Spleen (tissue), 11 donors: ENCODE results near the gene ETNPPL. TPM values are rescaled to one million over a fixed set of nuclear protein-coding genes. Genes with fewer than 3 reads are reported as not detected.
A peak's percentile ranks its signal among the peaks of the same experiment; 100 is the strongest.

Experiments
- DNase-seq: peaks from one replicate; pipeline ENCODE4 v3.0.0-alpha.2; 2020
- H3K27ac ChIP-seq, 8 donors: fragments of 200-600 bp; sonication (generic) in 7 of 8; 1 replicate in 4 of 8; 2 replicates in 4 of 8; pipeline versions ENCODE4 v1.5.0 to v1.8.0; 2016 to 2021; ENCODE audit warnings: inconsistent platforms in 4 of 8, mild to moderate bottlenecking in 4 of 8, moderate library complexity in 1 of 8
- H3K27me3 ChIP-seq, 7 donors: fragments of 200-600 bp; sonication (generic) in 6 of 7; replicated peaks in 1 of 7; 1 replicate in 4 of 7; 2 replicates in 3 of 7; pipeline versions ENCODE4 v1.5.0 to v1.8.0; 2016 to 2021; ENCODE audit warnings: inconsistent platforms in 3 of 7, mild to moderate bottlenecking in 1 of 7
- H3K36me3 ChIP-seq, 6 donors: fragments of 200-600 bp; sonication (generic) in 5 of 6; 1 replicate in 4 of 6; 2 replicates in 2 of 6; pipeline versions ENCODE4 v1.5.0 to v1.8.0; 2016 to 2021; ENCODE audit warnings: inconsistent platforms in 2 of 6
- H3K4me1 ChIP-seq, 6 donors: fragments of 200-600 bp; sonication (generic) in 5 of 6; 1 replicate in 3 of 6; 2 replicates in 3 of 6; pipeline versions ENCODE4 v1.5.0 to v1.8.0; 2016 to 2021; ENCODE audit warnings: inconsistent platforms in 3 of 6
- H3K4me3 ChIP-seq, 8 donors: fragments of 200-600 bp; sonication (generic) in 7 of 8; 1 replicate in 4 of 8; 2 replicates in 4 of 8; pipeline versions ENCODE4 v1.5.0 to v1.8.0; 2016 to 2021; ENCODE audit warnings: inconsistent platforms in 4 of 8, mild to moderate bottlenecking in 4 of 8, moderate library complexity in 2 of 8
- H3K9me3 ChIP-seq, 8 donors: fragments of 200-600 bp; sonication (generic) in 7 of 8; 1 replicate in 4 of 8; 2 replicates in 4 of 8; pipeline versions ENCODE4 v1.5.0 to v1.8.0; 2016 to 2021; ENCODE audit warnings: inconsistent platforms in 4 of 8
- CTCF ChIP-seq, 11 experiments: fragments of 200-600 bp in 7 of 11; fragments of 450-650 bp in 4 of 11; sonication (generic) in 4 of 11; IDR thresholded peaks in 8 of 11; conservative IDR thresholded peaks in 3 of 11; 1 replicate in 7 of 11; 2 replicates in 4 of 11; pipeline versions ENCODE4 v1.4.0 to v1.8.0; 2016 to 2021; ENCODE audit warnings: antibody characterized with exemption in 11 of 11, inconsistent platforms in 4 of 11, mild to moderate bottlenecking in 1 of 11
- POLR2A ChIP-seq, 3 donors: fragments of 450-650 bp; IDR thresholded peaks; one replicate each; pipeline ENCODE4 v1.5.1; 2017; ENCODE audit warnings: antibody characterized with exemption in 3 of 3, mild to moderate bottlenecking in 1 of 3
- POLR2AphosphoS5 ChIP-seq, 3 donors: sonication (generic); formaldehyde crosslinking; IDR thresholded peaks; one replicate each; pipeline ENCODE4 v1.5.1; 2017; ENCODE audit warnings: antibody characterized with exemption in 3 of 3
- WGBS, 5 donors: extraction: QIAGEN DNeasy Blood & Tissue Kit in 3 of 5; methylation state at CpG; one replicate each; pipeline versions ENCODE4 v1.1.5 to v1.1.7; 2013 to 2018; 5-methylcytosine and 5-hydroxymethylcytosine counted together
- intact Hi-C: fragments of 100-400 bp; cut with DNase I; formaldehyde crosslinking; loops from one replicate; pipeline ENCODE4 v1.15.0; 2023; ENCODE audit warnings: low total_unique reads
- polyA plus RNA-seq, 3 donors: library from polyadenylated mRNA; stranded (reverse); fragments of 200-250 nt; gene quantifications; one replicate each; pipeline ENCODE4 v1.2.1, GENCODE V29; 2013
- total RNA-seq, 7 donors: library from RNA; depleted of rRNA in 3 of 7; stranded (reverse); fragments of >200 nt in 3 of 7; fragmentation: NEBNext Ultra II Directional in 4 of 7; extraction: Animal tissue kit (Norgen Biotek cat#: 25700) in 4 of 7; gene quantifications; one replicate each; pipeline versions ENCODE4 v1.1.0 to v1.2.1, GENCODE V29; 2016 to 2021
- donor health status: healthy with polysubstance abuse.
- donor health status: DM: no; HTN: no; CAD: no; lungs with moderate emphysema.
- donor health status: DM: no; HTN: no; CAD: no.
- donor health status: Bipolar disorder and iron deficiency.
- donor health status: healthy.
- donor health status: DM: no; HTN: no; CAD: no.
- donor health status: DM: yes; HTN: yes; CAD: no.

The ETNPPL gene
- total and polyA plus RNA-seq, 10 donors, result 0.50 to 3.1 (median 1.2) TPM; not detected in 1

- no peaks in the 10 kb centered on the region for H3K9me3 ChIP-seq
- no peaks in the 10 kb centered on the region for H3K27me3 ChIP-seq
- WGBS, 5 donors, result 57 to 95% (median 76%) methylated on average over 5 of the region's 5 CpGs
- H3K4me3 ChIP-seq, result no peak overlapping the region
- H3K27ac ChIP-seq, result no peak overlapping the region
- TF ChIP-seq POLR2A (IDR thresholded peaks at IDR 0.05) (no peak), POLR2AphosphoS5 (IDR thresholded peaks at IDR 0.05) (no peak), CTCF (IDR thresholded peaks at IDR 0.05 in 8 of 11, conservative IDR thresholded peaks at IDR 0.05 in 3 of 11) (no peak)
- no peaks in the 10 kb centered on the region for H3K36me3 ChIP-seq
- intact Hi-C loops, result no loop called here
- H3K4me1 ChIP-seq, result peaks cover 0 to 1% (median 0%) of the 10 kb centered on the region in 6 donors
- DNase-seq, result no peak
These were observed 36.5 kb upstream of the ETNPPL start for GRCh38 chr4:108799306-108799705.

- TF ChIP-seq POLR2AphosphoS5 (IDR thresholded peaks at IDR 0.05), result no peak
- H3K27me3 ChIP-seq, result no peaks in the 10 kb centered on the region
- no peak overlapping the region for H3K4me3 ChIP-seq
- H3K27ac ChIP-seq, result peak overlapping the region in 5 of 8 donors; percentile 9 to 41 (median 21)
- DNase-seq, result no peak
- H3K36me3 ChIP-seq, result no peaks in the 10 kb centered on the region
- 49 to 82% (median 52%) methylated on average over 3 of the region's 3 CpGs for WGBS, 5 donors
- intact Hi-C loops, result no loop called here
- H3K4me1 ChIP-seq, result peaks cover 0 to 5% (median 0%) of the 10 kb centered on the region in 6 donors
- no peaks in the 10 kb centered on the region for H3K9me3 ChIP-seq
These were observed 33.3 kb upstream of the ETNPPL start for GRCh38 chr4:108796173-108796572.

GRCh38 chr4:108795733-108796132 is 32.9 kb upstream of the ETNPPL start:
- H3K4me3 ChIP-seq, result no peak overlapping the region
- intact Hi-C loops, result no loop called here

GRCh38 chr4:108794136-108794535 is 31.3 kb upstream of the ETNPPL start:
- WGBS, 5 donors, result 38 to 85% (median 76%) methylated on average over 1 of the region's 1 CpG
- Histone ChIP-seq H3K36me3 (no peaks in the 10 kb centered on the region), H3K4me1 (peaks cover 0 to 5% (median 0%) of the 10 kb centered on the region in 6 donors), H3K27ac (no peak overlapping the region), H3K27me3 (no peaks in the 10 kb centered on the region), H3K4me3 (no peak overlapping the region), H3K9me3 (no peaks in the 10 kb centered on the region)
- TF ChIP-seq CTCF (IDR thresholded peaks at IDR 0.05 in 8 of 11, conservative IDR thresholded peaks at IDR 0.05 in 3 of 11), result no peak
- DNase-seq, result no peak
- intact Hi-C loops, result no loop called here

More at GRCh38 chr4:108795733-108796132, 32.9 kb upstream of the ETNPPL start:
- H3K27me3 ChIP-seq, result no peaks in the 10 kb centered on the region
- no peak for DNase-seq
- peaks cover 0 to 5% (median 0%) of the 10 kb centered on the region in 6 donors for H3K4me1 ChIP-seq
- H3K9me3 ChIP-seq, result no peaks in the 10 kb centered on the region
- peak overlapping the region in 5 of 8 donors; percentile 9 to 41 (median 21) for H3K27ac ChIP-seq
- H3K36me3 ChIP-seq, result no peaks in the 10 kb centered on the region
- TF ChIP-seq POLR2AphosphoS5 (IDR thresholded peaks at IDR 0.05) (no peak), POLR2A (IDR thresholded peaks at IDR 0.05) (no peak), CTCF (IDR thresholded peaks at IDR 0.05 in 8 of 11, conservative IDR thresholded peaks at IDR 0.05 in 3 of 11) (no peak)

- DNase-seq, result no peak
- intact Hi-C loops, result no loop called here
These were observed 30.6 kb upstream of the ETNPPL start for GRCh38 chr4:108793415-108793814.

More at GRCh38 chr4:108793415-108793814, 30.6 kb upstream of the ETNPPL start:
- WGBS, 5 donors, result 75 to 93% (median 85%) methylated on average over 1 of the region's 1 CpG
- TF ChIP-seq CTCF (IDR thresholded peaks at IDR 0.05 in 8 of 11, conservative IDR thresholded peaks at IDR 0.05 in 3 of 11), result no peak
- TF ChIP-seq POLR2A (IDR thresholded peaks at IDR 0.05), result no peak
- no peak for TF ChIP-seq POLR2AphosphoS5 (IDR thresholded peaks at IDR 0.05)
- no peaks in the 10 kb centered on the region for H3K27me3 ChIP-seq
- H3K9me3 ChIP-seq, result no peaks in the 10 kb centered on the region
- peaks cover 0 to 5% (median 0%) of the 10 kb centered on the region in 6 donors for H3K4me1 ChIP-seq
- no peak overlapping the region for H3K4me3 ChIP-seq
- H3K36me3 ChIP-seq, result no peaks in the 10 kb centered on the region
- no peak overlapping the region for H3K27ac ChIP-seq
